SKM-1 treated with dmso at 0.1 percent for 144 hours (cell line): ENCODE data around the gene BPGM.

Source experiments
- DNase-seq: peaks from one replicate; lab custom pipeline; 2025; ENCODE audit not compliant: unreplicated experiment; lab: John Stamatoyannopoulos, UW

BPGM gene

GRCh38 chr7:134718211-134718875 is 71.7 kb downstream of the BPGM start:
- no peak for DNase-seq

DNA sequence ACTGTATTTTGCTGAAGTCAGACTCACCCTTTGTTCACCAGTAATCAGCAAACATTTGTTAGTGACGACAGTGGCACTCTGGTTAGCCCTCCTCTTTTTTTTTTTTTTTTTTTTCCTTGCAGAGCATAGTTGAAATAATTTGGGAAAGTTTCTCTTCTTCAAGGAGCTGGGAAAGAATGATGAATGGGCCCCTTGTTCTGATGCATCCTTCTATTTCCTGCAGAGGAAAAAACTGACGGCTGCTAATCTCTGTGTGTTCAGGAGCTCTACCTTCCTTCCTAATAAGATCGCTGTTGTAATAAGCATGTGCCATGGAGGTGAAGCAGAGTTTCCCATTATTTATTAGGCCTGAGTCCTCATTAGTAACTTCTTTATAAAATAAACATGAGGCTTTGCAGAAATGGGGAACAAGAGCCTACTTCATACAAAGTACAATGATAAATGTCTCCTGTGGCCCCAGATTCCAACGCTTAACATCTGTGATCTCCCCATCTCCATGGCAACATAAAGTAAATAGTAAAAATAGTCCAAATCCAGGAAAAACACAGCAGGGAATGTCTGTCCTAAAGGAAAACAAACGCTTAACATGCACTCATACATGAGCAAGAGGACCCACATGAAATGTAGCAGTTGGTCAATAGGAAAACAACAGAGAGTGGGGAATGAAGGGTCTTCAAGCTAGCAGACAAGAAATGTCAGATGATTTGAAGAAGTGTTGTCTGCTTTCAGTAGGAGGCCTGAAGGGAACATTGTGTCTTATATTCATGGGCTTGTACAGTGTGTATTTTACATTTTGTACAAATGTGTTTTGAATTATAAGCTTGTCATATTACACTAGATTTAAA is 73.7 kb downstream of the BPGM start:
- DNase-seq, result no peak

DNA sequence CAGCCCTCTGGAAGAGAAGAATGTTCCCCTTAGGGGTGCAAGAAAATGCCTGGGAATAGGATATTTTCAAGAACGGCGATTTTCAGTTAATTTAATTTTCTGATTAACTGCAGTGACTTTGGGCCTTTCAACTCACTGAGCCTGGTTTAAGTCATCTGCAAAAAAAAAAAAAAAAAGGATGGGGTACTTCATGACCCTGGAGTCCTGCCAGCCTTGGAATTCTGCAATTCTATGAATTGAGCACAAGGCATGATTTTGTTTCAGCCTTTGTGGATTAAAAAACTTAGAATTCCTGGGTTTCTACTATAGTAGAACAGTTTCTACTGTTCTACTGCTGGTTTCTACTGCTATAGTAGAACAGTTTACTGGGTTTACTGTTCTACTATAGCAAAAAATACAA is 74.5 kb downstream of the BPGM start:
- no peak for DNase-seq

DNA sequence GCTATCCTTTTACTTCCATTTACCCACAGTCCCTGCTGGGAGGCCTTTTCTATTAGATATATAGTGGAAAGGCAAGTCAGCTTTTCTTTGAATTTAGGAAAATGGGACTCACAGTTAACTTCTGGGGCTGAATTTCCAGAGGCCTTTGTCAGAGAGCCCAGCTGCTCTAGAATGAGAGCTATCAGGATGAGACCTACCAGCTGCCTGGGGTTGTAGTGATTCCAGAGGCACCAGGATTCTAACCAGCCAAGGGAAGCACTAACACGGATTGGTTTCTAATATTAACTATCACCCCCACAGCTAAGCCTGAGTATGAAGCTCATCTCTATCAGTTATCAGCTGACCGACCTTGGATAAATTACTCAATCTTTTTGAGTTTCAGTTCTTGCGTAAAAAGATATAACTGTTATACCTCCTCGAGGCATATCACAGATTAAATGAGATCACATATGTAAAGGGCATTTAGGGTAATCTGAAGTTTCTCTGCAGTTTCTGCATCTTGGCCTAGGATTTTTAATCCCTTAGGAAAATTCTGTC is 76.2 kb downstream of the BPGM start:
- DNase-seq, result no peak

DNA sequence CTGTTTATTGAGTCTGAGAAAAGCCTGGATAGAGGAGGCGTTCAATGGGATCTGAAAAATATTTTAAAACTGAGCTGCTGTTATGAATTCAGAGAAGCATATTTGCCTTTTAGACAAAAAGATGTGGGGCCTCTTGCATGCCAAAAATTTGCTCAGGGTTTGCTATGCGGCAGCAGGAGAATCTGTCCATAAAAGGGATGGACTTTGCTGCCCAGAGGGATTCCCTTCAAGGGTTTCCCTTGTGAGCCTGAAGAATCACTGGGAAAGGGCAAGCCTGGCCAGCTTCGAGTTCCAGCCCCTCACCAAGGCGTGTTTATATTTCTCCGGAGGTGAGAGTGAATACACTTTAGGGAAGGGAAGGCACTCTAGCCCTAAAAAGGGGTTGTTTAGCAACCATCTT is 77.2 kb downstream of the BPGM start:
- DNase-seq, result no peak

DNA sequence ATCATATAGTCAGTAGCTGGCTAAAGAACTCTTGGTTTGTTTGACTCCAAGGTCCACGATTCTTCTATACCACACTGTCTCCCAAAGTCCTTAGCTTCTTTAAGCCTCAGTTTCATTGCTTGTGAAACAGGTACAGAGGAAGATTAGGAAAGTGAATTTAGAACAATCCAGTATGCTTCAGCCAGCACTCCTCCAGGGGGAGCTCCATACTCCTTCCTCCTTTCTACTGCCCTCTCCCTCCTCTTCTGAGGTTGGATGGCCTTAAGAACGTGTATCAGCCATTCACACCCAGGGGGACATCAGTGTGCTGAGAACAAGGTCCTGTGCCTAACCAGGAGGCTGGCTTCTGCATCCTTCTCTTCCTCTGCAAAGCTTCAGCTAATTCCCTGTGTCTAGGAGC is 78.0 kb downstream of the BPGM start:
- DNase-seq, result peak; percentile 31

DNA sequence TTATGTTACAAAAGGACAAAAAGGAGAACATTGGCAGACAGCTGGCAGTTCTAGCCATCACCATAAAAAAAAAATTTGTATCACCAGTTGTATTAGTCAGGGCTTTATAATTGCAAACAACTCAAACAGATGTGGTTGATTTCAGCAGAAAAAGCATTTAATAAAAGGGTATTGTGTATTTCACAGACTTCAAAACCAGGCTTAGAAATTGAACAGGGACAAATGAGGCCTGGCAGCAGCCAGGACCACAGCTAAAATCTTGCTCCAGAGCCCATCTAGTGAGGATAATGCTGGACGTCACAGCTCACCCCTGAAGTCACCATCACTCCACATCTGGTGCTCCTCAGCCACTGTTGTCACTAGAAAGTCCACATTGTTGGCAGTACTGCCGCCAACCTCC is 79.9 kb downstream of the BPGM start:
- DNase-seq, result no peak

- DNase-seq, result no peak
These were observed 81.1 kb downstream of the BPGM start for GRCh38 chr7:134727711-134728110.
